ENCODE data around the gene ARL17A. TPM values are rescaled to one million over a fixed set of nuclear protein-coding genes. Genes with fewer than 3 reads are reported as not detected.
"Not testable (repeated sequence)": the region's sequence is repeated elsewhere in the genome, so short reads cannot be mapped to it uniquely, and the experiment has no call there.

Gene ARL17A
- total RNA-seq, 5 donors from 2014 or later (not counting 1 experiment from before 2014, with no cell fraction given) = 15.9 to 63.3 (median 39.6) TPM

DNA sequence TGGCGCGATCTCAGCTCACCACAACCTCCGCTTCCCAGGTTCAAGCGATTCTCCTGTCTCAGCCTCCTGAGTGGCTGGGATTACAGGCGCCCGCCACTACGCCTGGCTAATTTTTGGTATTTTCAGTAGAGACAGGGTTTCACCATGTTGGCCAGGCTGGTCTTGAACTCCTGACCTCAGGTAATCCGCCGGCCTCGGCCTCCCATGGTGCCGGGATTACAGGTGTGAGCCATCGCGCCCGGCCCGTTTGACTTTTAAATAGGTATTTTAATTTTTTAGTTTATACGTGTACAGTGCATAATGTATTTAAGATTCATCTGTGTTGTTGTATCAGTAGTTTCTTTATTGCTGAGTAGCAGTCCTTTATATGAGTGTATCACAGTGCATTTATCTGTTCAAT lies 87.5 kb downstream of the ARL17A start:
- WGBS (ENCODE audit: insufficient coverage) = no CpG with 5 or more reads among the region's 16 CpGs
- not testable (repeated sequence) for ATAC-seq (replicated peaks in 1 of 4); H3K27me3 ChIP-seq (replicated peaks in 1 of 2; ENCODE audit: control insufficient read depth in 2 of 2, extremely low read depth in 1 of 2, insufficient read depth in 2 of 2, low read length in 1 of 2); H3K36me3 Mint-ChIP-seq; H3K4me3 ChIP-seq (ENCODE audit: control insufficient read depth in 1 of 2, extremely low read depth in 1 of 2, low read length in 1 of 2); H3K27ac Mint-ChIP-seq; H3K27ac ChIP-seq (ENCODE audit: low read length); H3K4me1 Mint-ChIP-seq; H3K4me1 ChIP-seq (ENCODE audit: control insufficient read depth in 1 of 2, extremely low read depth in 1 of 2, insufficient read depth in 2 of 2, low read length in 2 of 2); DNase-seq; H3K9me3 ChIP-seq; H3K36me3 ChIP-seq (ENCODE audit: control insufficient read depth in 2 of 2, extremely low read depth in 1 of 2, insufficient read depth in 1 of 2, low read length in 1 of 2); H3K9me3 Mint-ChIP-seq; H3K4me3 Mint-ChIP-seq; H3K27me3 Mint-ChIP-seq
- ChIA-PET CTCF (interaction anchor here in 1 of 2 donors (0.7 kb wide), 1 partner anchor 229 kb away, joined by 4 read pairs; no protein-coding TSS in a partner anchor), POLR2A (interaction anchor here in 1 of 2 donors (0.6 to 0.7 kb wide), 2 partner anchors 215 to 1463 kb away, joined by 3 to 8 read pairs; no protein-coding TSS in a partner anchor)

DNA sequence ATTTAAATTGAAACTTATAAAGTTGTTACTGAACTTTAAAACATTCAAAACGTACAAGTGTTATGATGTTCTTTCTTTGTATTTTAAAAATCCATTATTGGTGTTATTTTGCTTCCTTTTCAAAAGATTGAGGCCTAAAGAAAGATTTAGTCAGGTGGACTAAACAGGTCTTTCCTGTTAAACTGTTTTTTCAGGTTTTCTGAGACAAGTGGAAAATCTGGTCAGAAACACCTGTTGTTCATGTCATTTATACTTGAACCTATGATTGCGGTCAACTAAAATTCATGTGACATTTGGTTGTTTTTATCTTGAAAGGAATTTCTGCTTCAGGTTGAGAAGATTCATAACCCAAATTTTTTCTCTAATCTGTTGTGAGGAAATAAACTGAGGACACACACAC lies 98.2 kb downstream of the ARL17A start:
- H3K27ac ChIP-seq (ENCODE audit: low read length); H3K4me1 ChIP-seq (ENCODE audit: control insufficient read depth in 1 of 2, extremely low read depth in 1 of 2, insufficient read depth in 2 of 2, low read length in 2 of 2); H3K27me3 Mint-ChIP-seq; H3K27me3 ChIP-seq (replicated peaks in 1 of 2; ENCODE audit: control insufficient read depth in 2 of 2, extremely low read depth in 1 of 2, insufficient read depth in 2 of 2, low read length in 1 of 2); ATAC-seq (replicated peaks in 1 of 4); H3K4me3 Mint-ChIP-seq; H3K9me3 ChIP-seq; CTCF ChIA-PET; H3K4me3 ChIP-seq (ENCODE audit: control insufficient read depth in 1 of 2, extremely low read depth in 1 of 2, low read length in 1 of 2); POLR2A ChIA-PET; H3K36me3 ChIP-seq (ENCODE audit: control insufficient read depth in 2 of 2, extremely low read depth in 1 of 2, insufficient read depth in 1 of 2, low read length in 1 of 2); H3K27ac Mint-ChIP-seq; H3K36me3 Mint-ChIP-seq; DNase-seq; H3K4me1 Mint-ChIP-seq; H3K9me3 Mint-ChIP-seq: not testable (repeated sequence)
- WGBS (ENCODE audit: insufficient coverage) = no CpG with 5 or more reads among the region's 2 CpGs

- H3K4me3 ChIP-seq (ENCODE audit: control insufficient read depth in 1 of 2, extremely low read depth in 1 of 2, low read length in 1 of 2); POLR2A ChIA-PET; H3K9me3 Mint-ChIP-seq; H3K9me3 ChIP-seq; H3K4me1 Mint-ChIP-seq; CTCF ChIA-PET; H3K36me3 ChIP-seq (ENCODE audit: control insufficient read depth in 2 of 2, extremely low read depth in 1 of 2, insufficient read depth in 1 of 2, low read length in 1 of 2); ATAC-seq (replicated peaks in 1 of 4); DNase-seq; H3K27ac ChIP-seq (ENCODE audit: low read length); H3K27ac Mint-ChIP-seq; H3K4me3 Mint-ChIP-seq; H3K27me3 ChIP-seq (replicated peaks in 1 of 2; ENCODE audit: control insufficient read depth in 2 of 2, extremely low read depth in 1 of 2, insufficient read depth in 2 of 2, low read length in 1 of 2); H3K4me1 ChIP-seq (ENCODE audit: control insufficient read depth in 1 of 2, extremely low read depth in 1 of 2, insufficient read depth in 2 of 2, low read length in 2 of 2); H3K27me3 Mint-ChIP-seq; H3K36me3 Mint-ChIP-seq: not testable (repeated sequence)
- no CpG with 5 or more reads among the region's 3 CpGs for WGBS (ENCODE audit: insufficient coverage)
Measured at GRCh38 chr17:46478823-46479222, 100.7 kb downstream of the ARL17A start.

GRCh38 chr17:46475583-46475982 lies 103.9 kb downstream of the ARL17A start:
- H3K9me3 ChIP-seq; POLR2A ChIA-PET; H3K4me3 Mint-ChIP-seq; H3K4me3 ChIP-seq (ENCODE audit: control insufficient read depth in 1 of 2, extremely low read depth in 1 of 2, low read length in 1 of 2); H3K27ac Mint-ChIP-seq; CTCF ChIA-PET; H3K27ac ChIP-seq (ENCODE audit: low read length); H3K9me3 Mint-ChIP-seq; H3K27me3 Mint-ChIP-seq; H3K4me1 Mint-ChIP-seq; ATAC-seq (replicated peaks in 1 of 4); H3K36me3 ChIP-seq (ENCODE audit: control insufficient read depth in 2 of 2, extremely low read depth in 1 of 2, insufficient read depth in 1 of 2, low read length in 1 of 2); H3K4me1 ChIP-seq (ENCODE audit: control insufficient read depth in 1 of 2, extremely low read depth in 1 of 2, insufficient read depth in 2 of 2, low read length in 2 of 2); H3K36me3 Mint-ChIP-seq; DNase-seq; H3K27me3 ChIP-seq (replicated peaks in 1 of 2; ENCODE audit: control insufficient read depth in 2 of 2, extremely low read depth in 1 of 2, insufficient read depth in 2 of 2, low read length in 1 of 2): not testable (repeated sequence)
- WGBS (ENCODE audit: insufficient coverage) = no CpG with 5 or more reads among the region's 2 CpGs

DNA sequence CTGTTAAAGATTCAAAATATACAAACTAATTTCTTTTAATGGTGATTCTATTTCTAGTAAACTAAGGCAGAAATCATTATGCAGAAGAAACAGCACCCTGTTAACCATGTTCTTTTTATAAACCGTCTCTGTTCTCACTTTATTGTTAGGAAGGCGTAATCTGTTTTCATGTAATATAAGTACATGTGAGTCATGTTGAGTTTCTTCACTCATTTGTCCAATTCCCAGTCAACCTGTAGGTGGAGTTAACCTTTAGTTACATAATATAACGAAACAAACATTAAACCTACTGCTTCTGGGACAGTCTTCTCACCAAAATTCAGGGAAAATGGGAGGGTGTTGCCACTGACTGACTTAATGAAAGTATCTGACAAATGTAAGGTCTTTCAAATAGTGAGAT lies 105.0 kb downstream of the ARL17A start:
- WGBS (ENCODE audit: insufficient coverage) = no CpG with 5 or more reads among the region's 3 CpGs
- H3K36me3 Mint-ChIP-seq; H3K27ac Mint-ChIP-seq; H3K9me3 Mint-ChIP-seq; H3K4me1 Mint-ChIP-seq; H3K27me3 Mint-ChIP-seq; H3K4me1 ChIP-seq (ENCODE audit: control insufficient read depth in 1 of 2, extremely low read depth in 1 of 2, insufficient read depth in 2 of 2, low read length in 2 of 2); H3K27me3 ChIP-seq (replicated peaks in 1 of 2; ENCODE audit: control insufficient read depth in 2 of 2, extremely low read depth in 1 of 2, insufficient read depth in 2 of 2, low read length in 1 of 2); H3K4me3 Mint-ChIP-seq; H3K36me3 ChIP-seq (ENCODE audit: control insufficient read depth in 2 of 2, extremely low read depth in 1 of 2, insufficient read depth in 1 of 2, low read length in 1 of 2); H3K4me3 ChIP-seq (ENCODE audit: control insufficient read depth in 1 of 2, extremely low read depth in 1 of 2, low read length in 1 of 2); ATAC-seq (replicated peaks in 1 of 4); POLR2A ChIA-PET; DNase-seq; H3K27ac ChIP-seq (ENCODE audit: low read length); H3K9me3 ChIP-seq; CTCF ChIA-PET: not testable (repeated sequence)

GRCh38 chr17:46467618-46468017 lies 111.9 kb downstream of the ARL17A start:
- peak in 1 of 35 experiments; percentile 0 for DNase-seq
- CTCF ChIA-PET = not testable (repeated sequence)

More at GRCh38 chr17:46467618-46468017, 111.9 kb downstream of the ARL17A start:
- H3K36me3 ChIP-seq (ENCODE audit: control insufficient read depth in 2 of 2, extremely low read depth in 1 of 2, insufficient read depth in 1 of 2, low read length in 1 of 2); H3K27ac Mint-ChIP-seq; H3K27me3 ChIP-seq (replicated peaks in 1 of 2; ENCODE audit: control insufficient read depth in 2 of 2, extremely low read depth in 1 of 2, insufficient read depth in 2 of 2, low read length in 1 of 2); H3K4me1 Mint-ChIP-seq; ATAC-seq (replicated peaks in 1 of 4); H3K9me3 ChIP-seq; H3K4me3 ChIP-seq (ENCODE audit: control insufficient read depth in 1 of 2, extremely low read depth in 1 of 2, low read length in 1 of 2); H3K27me3 Mint-ChIP-seq; H3K4me3 Mint-ChIP-seq; H3K36me3 Mint-ChIP-seq; POLR2A ChIA-PET; H3K9me3 Mint-ChIP-seq; H3K4me1 ChIP-seq (ENCODE audit: control insufficient read depth in 1 of 2, extremely low read depth in 1 of 2, insufficient read depth in 2 of 2, low read length in 2 of 2); H3K27ac ChIP-seq (ENCODE audit: low read length): not testable (repeated sequence)
- WGBS (ENCODE audit: insufficient coverage) = no CpG with 5 or more reads among the region's 5 CpGs

Measured in T-cell (primary cell).